HFFc6 (cell line): ENCODE measurements around the gene SNRNP25. TPM values are rescaled to one million over a fixed set of nuclear protein-coding genes. Genes with fewer than 3 reads are reported as not detected.

Source experiments
- DNase-seq: peaks from one replicate; pipeline ENCODE4 v3.0.0-alpha.2; 2018
- H3K27ac Mint-ChIP-seq: 2 replicates; pipeline ENCODE4 v1.8.0; 2020; ENCODE audit warnings: mild to moderate bottlenecking, mixed read lengths
- H3K27me3 Mint-ChIP-seq: 2 replicates; pipeline ENCODE4 v1.8.0; 2021; ENCODE audit warnings: mild to moderate bottlenecking, moderate library complexity, mixed read lengths; ENCODE audit not compliant: insufficient read depth
- H3K36me3 Mint-ChIP-seq: 2 replicates; pipeline ENCODE4 v1.8.0; 2021; ENCODE audit warnings: low read depth, mixed read lengths
- H3K4me1 Mint-ChIP-seq: 2 replicates; pipeline ENCODE4 v1.8.0; 2020; ENCODE audit warnings: low read depth, mixed read lengths
- H3K4me3 Mint-ChIP-seq: 2 replicates; pipeline ENCODE4 v1.8.0; 2020; ENCODE audit warnings: mild to moderate bottlenecking, moderate library complexity, mixed read lengths
- H3K9me3 Mint-ChIP-seq: 2 replicates; pipeline ENCODE4 v1.8.0; 2020; ENCODE audit warnings: mild to moderate bottlenecking, mixed read lengths
- microRNA-seq: library from miRNA; unstranded; fragments of <30 nt; microRNA quantifications from one replicate; pipeline ENCODE4, GENCODE V29; 2019
- total RNA-seq, 6 experiments: library from RNA; stranded (reverse); fragmentation: NEBNext Ultra II Directional; extraction: Animal tissue kit (Norgen Biotek cat#: 25700); gene quantifications; 2 replicates in 1 of 6; 3 replicates in 5 of 6; pipeline ENCODE4 v1.2.3, GENCODE V29; 2021
- TF ChIP-seq, protein P1 (sequence below): fragments of 200-600 bp; sonication (generic); IDR thresholded peaks from 2 replicates; pipeline ENCODE4 v1.5.0; 2021; ENCODE audit warnings: antibody characterized with exemption, mild to moderate bottlenecking

SNRNP25 gene
- total RNA-seq, 6 experiments from 2014 or later = 40.3 to 53.1 (median 44.0) TPM

GRCh38 chr16:104928-105327 lies 51.3 kb downstream of the SNRNP25 start:
- no peak overlapping the region for H3K27ac Mint-ChIP-seq
- peaks cover 24% of the 10 kb centered on the region for H3K4me1 Mint-ChIP-seq
- no peaks in the 10 kb centered on the region; the same call in none of the 2 replicates for H3K27me3 Mint-ChIP-seq
- H3K4me3 Mint-ChIP-seq = no peak overlapping the region
- no peaks in the 10 kb centered on the region for H3K9me3 Mint-ChIP-seq
- TF ChIP-seq, protein P1, sequence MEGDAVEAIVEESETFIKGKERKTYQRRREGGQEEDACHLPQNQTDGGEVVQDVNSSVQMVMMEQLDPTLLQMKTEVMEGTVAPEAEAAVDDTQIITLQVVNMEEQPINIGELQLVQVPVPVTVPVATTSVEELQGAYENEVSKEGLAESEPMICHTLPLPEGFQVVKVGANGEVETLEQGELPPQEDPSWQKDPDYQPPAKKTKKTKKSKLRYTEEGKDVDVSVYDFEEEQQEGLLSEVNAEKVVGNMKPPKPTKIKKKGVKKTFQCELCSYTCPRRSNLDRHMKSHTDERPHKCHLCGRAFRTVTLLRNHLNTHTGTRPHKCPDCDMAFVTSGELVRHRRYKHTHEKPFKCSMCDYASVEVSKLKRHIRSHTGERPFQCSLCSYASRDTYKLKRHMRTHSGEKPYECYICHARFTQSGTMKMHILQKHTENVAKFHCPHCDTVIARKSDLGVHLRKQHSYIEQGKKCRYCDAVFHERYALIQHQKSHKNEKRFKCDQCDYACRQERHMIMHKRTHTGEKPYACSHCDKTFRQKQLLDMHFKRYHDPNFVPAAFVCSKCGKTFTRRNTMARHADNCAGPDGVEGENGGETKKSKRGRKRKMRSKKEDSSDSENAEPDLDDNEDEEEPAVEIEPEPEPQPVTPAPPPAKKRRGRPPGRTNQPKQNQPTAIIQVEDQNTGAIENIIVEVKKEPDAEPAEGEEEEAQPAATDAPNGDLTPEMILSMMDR = no peak
- DNase-seq = no peak
- peaks cover 10% of the 10 kb centered on the region; the same call in 1 of the 2 replicates for H3K36me3 Mint-ChIP-seq

GRCh38 chr16:105521-105920 lies 51.9 kb downstream of the SNRNP25 start:
- Mint-ChIP-seq H3K36me3 (peaks cover 10% of the 10 kb centered on the region; the same call in 1 of the 2 replicates), H3K27me3 (no peaks in the 10 kb centered on the region; the same call in none of the 2 replicates), H3K4me3 (no peak overlapping the region), H3K9me3 (no peaks in the 10 kb centered on the region), H3K27ac (no peak overlapping the region), H3K4me1 (peaks cover 24% of the 10 kb centered on the region)
- TF ChIP-seq, protein P1 = no peak
- no peak for DNase-seq

- DNase-seq = peak; percentile 73
- Mint-ChIP-seq H3K4me3 (no peak overlapping the region), H3K27me3 (no peaks in the 10 kb centered on the region; the same call in none of the 2 replicates), H3K27ac (no peak overlapping the region; the same call in 1 of the 2 replicates), H3K9me3 (no peaks in the 10 kb centered on the region), H3K36me3 (peaks cover 13% of the 10 kb centered on the region; the same call in 1 of the 2 replicates), H3K4me1 (peaks cover 20% of the 10 kb centered on the region)
- TF ChIP-seq, protein P1 = peak; percentile 94
These were observed 53.1 kb downstream of the SNRNP25 start for GRCh38 chr16:106623-107324.

Small RNA genes lying within 50 kb of the gene (microRNA-seq; reads per million reads assigned to microRNA genes)
- gene MIR6859-4 = not detected

Other genes with a start within 250 kb of the SNRNP25 start
- 10 to 100 TPM; 18.9 to 24.7 (median 19.8) TPM for gene POLR3K, start 220 bp upstream of the SNRNP25 start, total RNA-seq
- 10 to 100 TPM; 54.9 to 65.8 (median 60.0) TPM for gene RHBDF1, start 18.8 kb downstream of the SNRNP25 start, total RNA-seq
- gene MPG, start 24.4 kb downstream of the SNRNP25 start, total RNA-seq = 100 to 1,000 TPM in 2 of 6 experiments, 10 to 100 TPM in 4; 92.3 to 104 (median 96.9) TPM
- 10 to 100 TPM; 33.9 to 40.9 (median 37.1) TPM for gene NPRL3, start 84.8 kb downstream of the SNRNP25 start, total RNA-seq
- not detected for gene HBZ, start 98.8 kb downstream of the SNRNP25 start, total RNA-seq
- not detected for gene HBM, start 112.2 kb downstream of the SNRNP25 start, total RNA-seq
- not detected for gene HBA2, start 119.0 kb downstream of the SNRNP25 start, total RNA-seq
- not detected for gene HBA1, start 122.9 kb downstream of the SNRNP25 start, total RNA-seq
- under 1 TPM in 1 of 6 experiments, not detected in 5; 0.47 TPM for gene HBQ1, start 126.6 kb downstream of the SNRNP25 start, total RNA-seq
- gene LUC7L, start 175.6 kb downstream of the SNRNP25 start, total RNA-seq = 10 to 100 TPM; 35.8 to 47.5 (median 41.7) TPM
- gene FAM234A, start 181.0 kb downstream of the SNRNP25 start, total RNA-seq = 100 to 1,000 TPM in 2 of 6 experiments, 10 to 100 TPM in 4; 83.6 to 113 (median 87.7) TPM
- gene RGS11, start 222.1 kb downstream of the SNRNP25 start, total RNA-seq = 1 to 10 TPM; 1.5 to 3.5 (median 2.3) TPM
- gene ARHGDIG, start 226.8 kb downstream of the SNRNP25 start, total RNA-seq = not detected
- gene PDIA2, start 229.3 kb downstream of the SNRNP25 start, total RNA-seq = not detected